Left kidney (tissue), 2 donors: ENCODE results near the gene DHRS2. TPM values are rescaled to one million over a fixed set of nuclear protein-coding genes. Genes with fewer than 3 reads are reported as not detected.

Experiments
- DNase-seq: peaks from one replicate; pipeline ENCODE4 v3.0.0-alpha.2; 2013
- polyA plus RNA-seq: library from polyadenylated mRNA; unstranded; fragments of 120-200 nt; gene quantifications from one replicate; pipeline ENCODE4 v1.2.1, GENCODE V29; 2013; ENCODE audit not compliant: insufficient read length

The DHRS2 gene
- polyA plus RNA-seq, 1 donor = 41.7 TPM

DNA sequence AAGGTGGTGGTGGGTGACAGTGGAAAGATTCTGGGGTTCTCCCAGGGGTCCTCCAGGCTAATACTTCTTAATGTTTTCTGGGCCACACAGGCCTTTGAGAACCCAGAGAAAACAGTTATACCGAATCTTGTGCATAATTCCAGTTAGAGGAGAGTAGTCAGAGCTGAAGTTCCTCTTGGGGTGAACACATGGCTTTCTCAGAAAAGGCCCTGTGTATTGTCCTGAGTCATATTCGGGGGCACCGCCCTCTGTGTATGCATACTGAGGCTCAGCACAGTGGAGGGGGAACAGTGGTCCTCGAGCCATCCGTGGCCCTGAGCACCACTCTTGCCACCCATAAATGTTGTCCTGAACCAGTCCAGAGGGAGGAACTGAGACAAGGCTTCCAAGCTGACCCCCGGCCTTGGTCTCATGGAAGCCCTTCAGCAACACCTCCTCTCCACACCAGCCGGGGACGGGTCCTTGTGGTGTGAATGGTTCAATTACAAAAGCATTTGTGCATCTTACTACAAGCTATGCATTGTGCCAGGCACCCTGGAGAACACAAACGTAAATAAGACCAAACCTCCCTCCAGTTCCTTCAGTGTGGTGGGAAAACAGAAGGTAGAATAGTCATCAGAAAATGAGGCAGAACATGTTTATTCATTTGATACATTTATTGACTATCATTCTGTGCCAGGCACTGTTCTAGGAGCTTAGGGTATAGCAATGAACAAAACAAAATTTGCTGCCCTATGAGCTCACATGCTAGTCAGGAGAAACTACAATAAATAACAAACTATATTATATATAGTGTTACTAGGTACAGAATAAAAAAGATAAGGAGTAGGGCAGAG is 9.9 kb downstream of the DHRS2 start:
- DNase-seq = no peak

DNA sequence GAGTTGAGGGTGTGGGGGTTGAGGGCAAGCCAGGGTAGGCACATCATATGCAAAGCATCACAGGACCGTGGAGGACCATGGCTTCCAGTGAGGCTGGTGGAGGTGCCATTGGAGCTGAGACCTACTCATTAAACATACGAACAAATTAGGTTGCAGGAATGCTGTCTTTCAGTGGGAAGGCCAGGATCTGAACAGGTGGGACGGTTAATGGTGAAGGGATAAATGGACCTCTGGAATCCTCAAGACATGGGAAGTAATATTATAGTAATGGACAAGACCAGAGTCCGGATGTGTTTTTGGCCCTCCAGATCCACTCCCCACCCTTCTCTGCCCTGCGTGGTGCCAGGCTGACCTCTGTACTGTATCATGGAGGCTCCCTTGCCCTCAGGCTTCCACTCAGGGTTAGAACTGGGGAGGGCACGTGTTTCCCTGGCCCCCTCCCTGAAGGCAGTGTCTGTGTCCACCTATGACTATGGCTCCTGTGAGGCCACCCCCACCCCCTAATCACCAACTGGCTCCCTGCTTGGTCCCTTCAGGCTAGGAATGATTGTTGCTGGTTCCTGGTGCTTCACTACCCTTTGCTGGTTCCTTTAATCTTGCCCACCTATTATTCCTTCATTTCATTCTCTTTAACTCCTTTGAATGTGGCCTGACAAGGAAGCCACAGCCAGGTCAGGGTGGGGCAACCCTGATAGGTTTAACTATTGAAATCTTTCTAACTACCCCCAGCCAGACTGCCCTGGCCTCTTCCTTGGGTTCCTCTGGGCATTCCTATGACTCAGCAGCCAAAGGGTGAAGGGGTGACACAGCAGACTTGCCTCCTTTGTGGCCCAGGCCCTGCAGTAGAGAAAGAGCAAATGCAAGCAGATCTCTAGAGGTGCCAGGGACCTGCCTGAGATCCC is 10.7 kb downstream of the DHRS2 start:
- DNase-seq = no peak

DNA sequence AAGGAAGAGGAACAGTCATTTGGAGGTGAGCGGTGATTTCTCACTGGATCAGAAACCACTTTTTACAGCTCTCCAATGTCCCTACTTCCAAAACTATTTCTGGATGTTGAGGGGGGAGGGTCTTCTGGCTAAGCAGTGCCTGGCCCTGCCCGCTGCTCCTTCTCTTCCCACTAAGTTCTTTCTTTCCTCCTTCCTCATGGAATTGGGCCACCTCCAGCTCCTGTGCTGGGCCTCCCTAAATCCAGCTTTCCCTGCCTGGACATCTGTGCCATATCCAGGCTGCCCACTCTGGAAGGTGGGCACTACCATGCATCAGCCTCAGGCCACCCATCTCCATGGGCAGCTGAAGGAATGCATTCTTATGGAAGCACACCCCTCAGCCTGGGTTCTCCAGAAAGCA is 11.5 kb downstream of the DHRS2 start:
- DNase-seq = no peak

DNA sequence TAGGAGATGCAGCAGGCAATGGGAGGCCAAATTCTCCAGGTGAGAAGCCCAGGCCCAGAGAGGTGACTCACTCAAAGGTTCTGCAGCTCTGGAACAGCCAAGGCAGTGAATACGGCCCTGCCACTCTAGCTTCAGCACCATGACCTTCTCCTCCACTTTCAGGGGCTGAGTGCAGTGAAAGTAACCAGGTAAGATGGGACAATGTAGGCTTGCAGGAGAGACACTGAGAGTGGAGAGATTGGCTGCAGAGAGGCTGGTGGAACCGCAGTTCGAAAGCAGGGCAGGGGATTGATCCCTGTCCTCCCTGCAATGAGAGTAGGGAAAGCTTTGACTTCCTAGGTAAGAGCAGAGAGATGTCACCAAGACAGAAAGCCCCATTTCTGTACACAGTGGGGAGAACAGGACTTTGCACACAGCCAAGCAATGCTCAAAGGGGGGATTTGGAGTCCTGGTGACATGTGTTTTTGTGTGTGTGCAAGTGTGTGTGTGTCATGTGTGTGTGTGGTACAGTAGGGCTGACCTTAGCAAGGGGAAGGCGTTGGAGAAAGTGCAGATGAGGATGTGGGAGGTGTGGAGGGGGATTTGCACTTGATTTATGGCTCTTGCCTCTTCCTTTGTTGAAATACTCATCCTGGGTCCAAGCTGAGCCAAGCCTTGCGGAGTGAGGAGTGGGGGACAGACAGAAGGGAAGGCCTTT is 12.7 kb downstream of the DHRS2 start:
- DNase-seq = no peak

DNA sequence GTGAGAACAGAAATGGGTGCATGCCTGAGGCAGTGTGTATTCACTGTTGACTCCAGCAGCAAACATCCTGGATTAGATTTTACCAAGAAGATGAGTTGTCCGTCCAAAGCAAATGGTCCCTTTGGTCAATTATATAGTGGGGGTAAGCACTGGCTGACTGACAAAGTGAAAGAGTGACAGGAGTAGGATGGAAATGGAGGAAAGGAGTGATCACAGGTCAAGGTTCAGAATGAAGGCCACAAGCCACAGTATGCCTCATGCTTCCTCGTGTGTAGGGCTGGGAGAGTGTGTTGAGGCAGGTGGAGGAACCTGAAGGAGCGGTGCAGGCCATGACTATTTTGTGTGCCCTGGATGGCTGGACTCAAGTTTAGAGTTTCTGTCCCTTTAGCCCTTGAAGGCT is 14.3 kb downstream of the DHRS2 start:
- no peak for DNase-seq

DNA sequence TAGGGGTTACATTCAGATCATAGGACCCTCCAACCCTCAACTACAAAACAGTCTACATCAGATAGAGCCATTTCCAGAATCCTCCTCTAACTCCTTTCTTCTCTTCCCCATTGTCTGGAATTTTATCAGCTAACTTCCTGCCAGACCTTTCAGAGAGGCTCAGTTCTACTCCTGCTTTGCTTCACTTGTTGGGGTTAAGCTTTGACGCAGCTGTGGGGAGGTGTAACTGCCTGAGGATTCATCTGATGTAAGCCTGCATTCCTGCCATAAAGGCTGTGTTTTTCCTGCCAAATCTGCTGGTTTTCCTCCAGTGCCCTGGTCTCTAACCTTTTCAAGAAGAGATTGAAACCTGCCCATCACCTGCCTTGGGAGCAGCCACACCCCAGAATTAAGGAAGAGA is 16.9 kb downstream of the DHRS2 start:
- DNase-seq = no peak

DNA sequence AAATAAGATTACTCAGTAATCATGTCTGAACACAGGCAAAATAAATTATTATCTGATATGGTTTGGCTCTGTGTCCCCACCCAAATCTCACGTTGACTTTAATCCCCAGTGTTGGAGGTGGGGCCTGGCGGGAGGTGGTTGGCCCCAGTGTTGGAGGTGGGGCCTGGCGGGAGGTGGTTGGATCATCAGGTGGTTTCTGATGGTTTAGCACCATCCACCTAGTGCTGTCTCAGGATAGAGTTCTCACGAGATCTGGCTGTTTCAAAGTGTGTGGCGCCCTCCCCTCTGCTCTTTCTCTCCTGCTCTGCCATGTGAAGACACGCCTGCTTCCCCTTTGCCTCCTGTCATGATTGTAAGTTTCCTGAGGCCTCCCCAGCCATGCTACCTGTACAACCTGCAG is 18.1 kb downstream of the DHRS2 start:
- DNase-seq = no peak

DNA sequence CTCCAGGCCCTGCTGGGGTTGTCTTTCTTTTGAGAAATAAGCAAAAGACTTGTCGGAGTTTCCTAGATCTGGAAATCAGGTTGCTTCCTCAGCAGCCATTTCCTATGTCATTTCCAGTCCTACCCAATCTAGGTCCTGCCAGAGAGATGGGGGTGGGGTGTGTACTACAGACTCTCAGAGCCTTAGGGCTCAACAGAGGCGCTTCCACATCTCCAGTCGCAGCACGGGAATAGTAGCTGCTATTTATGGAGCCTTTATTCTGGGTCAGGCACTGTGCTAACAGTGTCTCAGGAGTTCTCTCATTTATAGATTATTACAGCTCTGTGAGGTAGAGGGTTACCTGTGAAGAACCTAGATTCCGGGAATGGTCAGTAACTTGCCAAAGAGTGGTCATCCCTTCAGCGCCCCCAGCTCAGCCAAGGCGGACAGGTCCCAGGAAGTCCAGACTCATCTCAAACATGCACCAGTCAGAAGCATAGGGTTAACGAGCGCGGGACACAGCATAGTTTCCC is 21.9 kb downstream of the DHRS2 start:
- no peak for DNase-seq

DNA sequence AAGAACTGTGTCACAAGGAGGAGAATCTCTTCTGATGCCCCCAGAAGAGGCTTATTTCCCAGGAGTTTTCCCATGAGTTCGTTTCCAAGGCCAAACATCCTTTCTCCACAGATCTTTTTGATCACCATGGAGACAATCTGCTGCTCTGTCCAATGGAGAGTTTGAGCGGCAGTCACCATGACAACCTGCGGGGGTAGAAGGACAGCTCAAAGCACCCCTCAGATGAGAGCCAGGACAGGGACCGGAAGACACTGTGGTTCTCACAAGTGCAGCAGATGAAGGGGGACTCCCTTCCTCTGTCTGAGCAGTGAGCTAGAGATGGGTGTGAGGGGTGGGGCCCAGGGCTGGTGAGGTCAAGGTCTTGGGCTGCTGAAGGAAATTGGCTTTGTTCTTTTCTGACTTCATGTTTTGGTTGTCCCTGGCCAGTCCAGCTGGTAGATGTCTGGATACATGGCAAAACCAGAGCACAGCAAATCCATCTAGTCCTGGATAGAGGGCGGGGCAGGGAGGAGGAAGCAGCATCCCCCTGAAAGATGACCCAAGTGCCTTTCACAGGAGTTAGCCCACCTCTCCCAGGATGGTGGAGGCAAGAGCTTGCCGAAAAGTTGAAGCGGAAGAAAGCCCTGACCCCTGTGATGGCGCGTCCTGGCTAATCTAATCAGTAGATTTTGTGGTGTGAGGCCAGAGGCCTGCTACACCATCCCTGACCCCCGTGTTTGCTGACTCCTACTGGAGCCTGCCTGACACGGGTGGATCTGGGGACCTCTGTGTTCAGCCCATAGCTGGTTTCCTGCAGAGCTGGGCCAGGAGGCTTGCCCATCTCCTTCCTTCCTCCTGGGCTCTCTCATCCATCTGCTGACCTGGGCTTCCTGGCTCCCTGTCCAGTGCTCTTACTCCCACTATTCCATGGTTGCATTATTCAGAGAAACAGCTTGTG is 24.4 kb downstream of the DHRS2 start:
- DNase-seq = no peak

DNA sequence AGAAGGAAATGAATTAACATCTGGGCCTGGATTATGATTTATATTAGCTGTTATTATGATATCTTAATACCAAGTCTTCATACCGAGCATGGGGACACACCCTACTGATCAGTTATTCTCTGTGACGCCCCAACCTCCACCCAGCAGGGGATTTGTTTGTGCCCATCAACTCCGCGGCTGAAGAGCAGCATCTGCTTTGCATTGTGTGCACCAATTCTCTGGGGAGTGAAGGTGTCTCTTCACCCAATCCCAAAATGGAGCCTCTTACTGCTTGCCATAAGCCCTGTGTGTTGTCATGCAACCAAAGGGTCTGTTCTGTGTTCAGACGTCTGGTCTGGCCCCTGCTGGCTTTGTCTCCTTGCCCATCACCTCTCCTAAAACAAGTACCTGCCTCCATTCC is 25.4 kb downstream of the DHRS2 start:
- no peak for DNase-seq

DNA sequence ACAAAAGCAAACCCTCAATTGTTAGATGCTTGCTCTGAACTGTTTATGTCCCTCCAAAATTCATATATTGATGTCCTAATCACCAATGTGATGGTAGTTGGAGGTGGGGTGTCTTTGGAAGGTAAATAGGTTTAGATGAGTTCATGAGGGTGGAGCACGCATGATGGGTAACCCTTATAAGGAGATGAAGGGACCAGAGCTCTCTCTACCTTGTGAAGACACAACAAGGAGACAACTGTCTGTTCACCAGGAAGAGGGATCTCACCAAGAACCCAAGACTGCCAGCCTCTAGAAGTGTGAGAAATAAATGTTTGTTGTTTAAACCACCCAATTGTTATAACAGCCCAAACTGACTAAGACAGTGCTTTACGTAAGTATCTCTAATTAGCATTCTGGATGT is 27.0 kb downstream of the DHRS2 start:
- no peak for DNase-seq

DNA sequence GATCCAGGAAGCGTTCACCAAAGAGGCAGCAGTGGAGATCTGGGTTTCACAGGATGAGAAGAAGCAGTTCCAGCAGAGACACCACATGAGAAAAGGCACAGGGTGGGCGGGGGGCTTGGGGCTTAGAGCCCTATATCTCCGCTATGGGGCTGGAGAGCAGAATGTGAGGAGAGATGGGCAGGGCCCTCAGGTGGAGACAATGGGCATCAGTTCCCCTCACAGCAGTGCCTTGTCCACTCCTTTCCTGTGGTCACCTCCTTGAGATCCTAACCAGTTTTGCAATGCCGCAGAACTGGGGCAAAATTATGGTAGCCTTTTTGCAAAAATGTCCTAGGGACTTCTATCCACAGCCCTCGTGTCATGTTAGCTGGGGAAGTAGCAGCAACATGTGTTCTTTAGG is 27.5 kb downstream of the DHRS2 start:
- DNase-seq = no peak

DNA sequence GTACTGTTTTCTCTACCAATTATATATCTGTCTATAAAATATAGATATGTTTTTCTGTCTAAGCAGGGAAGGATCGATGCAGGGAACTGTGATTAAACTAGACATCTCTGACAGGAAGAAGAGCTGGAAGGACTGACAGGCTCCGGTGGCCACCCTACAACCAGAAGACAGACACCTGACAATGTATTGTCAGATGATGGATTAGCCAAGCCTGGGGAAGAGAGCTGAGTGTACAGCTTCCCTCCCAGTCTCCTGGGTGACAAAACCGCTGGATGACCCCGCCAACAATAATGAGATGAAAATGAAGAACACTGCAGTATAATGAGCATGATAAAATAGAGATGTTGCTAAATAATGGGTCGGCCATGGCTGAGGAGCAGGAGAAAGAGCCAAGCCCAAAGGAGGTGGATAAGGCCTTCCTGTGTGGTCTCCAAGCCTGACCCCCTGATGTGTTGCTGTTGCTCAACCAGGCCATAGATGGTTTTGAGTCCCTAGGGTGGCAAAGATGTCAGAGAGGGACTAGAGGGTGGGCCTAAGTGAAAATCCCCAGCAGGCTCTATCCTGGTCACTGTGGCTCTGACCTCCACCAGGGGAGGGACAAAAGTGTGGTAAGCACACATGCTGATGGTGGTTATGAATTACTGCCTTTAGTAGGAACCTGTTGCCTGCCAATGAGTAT is 28.2 kb downstream of the DHRS2 start:
- no peak for DNase-seq

DNA sequence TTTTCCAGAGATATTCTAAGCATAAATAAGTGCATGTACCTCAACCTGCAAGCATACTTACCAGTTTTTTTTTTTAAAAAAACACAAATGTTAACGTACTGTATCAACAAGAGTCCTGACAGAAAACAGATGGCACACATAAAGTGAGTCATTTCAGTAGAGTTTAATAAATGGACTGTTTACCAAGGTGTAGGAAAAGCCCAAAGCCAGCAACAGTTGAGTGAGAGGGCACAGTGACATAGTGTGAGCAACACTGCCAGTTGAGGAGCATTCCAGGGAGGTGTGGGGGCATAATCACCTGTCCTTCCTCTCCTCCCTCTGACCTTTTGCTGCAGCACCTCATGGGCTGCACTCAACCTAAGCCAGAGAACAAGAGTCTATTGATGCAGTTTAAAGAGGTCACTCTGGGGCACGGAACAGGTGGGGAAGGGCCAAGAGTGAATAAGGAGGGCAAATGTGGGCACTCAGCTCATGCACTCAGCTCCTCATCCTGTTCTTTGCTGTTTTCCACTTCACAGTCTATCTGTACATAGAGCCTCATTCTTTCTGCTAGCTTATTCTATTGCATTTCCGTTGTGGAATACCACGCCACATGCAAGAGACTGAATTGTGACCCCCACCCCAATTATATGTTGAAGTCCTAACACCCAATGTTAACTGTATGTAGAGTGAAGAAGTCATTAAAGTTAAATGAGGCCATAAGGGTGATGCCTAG is 29.3 kb downstream of the DHRS2 start:
- no peak for DNase-seq

DNA sequence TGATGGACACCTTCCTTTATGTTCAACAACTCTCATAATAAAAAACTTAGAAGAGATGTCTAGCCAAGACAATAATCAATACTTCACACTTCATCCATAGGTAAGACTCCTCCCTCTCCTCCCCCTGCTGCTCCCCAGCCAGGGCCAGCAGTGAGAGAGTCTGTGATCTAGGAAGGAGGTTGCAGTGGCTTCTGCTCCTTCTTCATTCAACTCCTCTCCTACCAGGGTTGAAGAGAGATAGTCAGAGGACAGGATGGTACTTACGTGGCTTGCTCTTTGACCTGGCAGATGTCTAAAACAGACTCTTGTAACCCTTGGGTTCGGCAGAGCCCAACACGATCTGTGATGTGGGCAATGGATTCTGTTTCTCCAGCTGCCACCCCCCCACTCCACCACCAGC is 31.0 kb downstream of the DHRS2 start:
- DNase-seq = no peak

DNA sequence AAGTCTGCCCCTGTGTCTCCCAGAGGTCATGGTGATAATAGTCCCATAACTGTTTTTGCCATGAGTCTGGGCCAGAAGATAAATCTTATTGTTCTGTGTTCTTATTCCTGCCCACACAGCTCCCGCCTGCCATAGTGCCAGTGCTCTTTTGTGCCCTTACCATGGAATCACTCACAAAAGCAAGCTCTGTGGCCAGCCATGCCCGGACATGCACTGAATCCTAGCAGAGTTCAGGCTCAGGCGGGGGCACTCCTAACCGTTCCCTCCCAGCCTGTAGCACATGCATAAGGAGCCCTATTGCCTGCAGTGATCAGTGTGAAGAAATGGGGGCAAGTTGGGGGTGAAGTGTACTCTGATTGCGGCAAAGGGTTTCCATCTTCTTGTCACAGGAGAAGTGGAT is 33.3 kb downstream of the DHRS2 start:
- no peak for DNase-seq

DNA sequence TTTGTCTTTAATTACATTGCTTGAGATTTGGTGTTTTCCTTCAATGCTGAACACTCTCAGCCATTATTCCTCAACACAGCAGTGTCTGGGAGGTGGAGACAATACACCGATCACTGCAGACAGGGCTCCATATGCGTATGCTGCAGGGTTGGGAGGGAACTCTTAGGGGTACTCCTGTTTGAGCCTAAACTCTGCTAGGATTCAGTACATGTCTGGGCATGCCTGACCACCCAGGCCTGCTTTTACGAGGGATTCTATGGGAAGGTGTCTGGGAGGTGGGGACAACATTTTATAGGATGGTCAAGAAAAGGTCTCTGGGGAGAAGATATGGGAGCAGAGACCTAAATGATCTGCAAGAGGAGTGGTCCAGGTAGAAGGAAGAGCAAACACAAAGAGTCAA is 34.3 kb downstream of the DHRS2 start:
- no peak for DNase-seq

DNA sequence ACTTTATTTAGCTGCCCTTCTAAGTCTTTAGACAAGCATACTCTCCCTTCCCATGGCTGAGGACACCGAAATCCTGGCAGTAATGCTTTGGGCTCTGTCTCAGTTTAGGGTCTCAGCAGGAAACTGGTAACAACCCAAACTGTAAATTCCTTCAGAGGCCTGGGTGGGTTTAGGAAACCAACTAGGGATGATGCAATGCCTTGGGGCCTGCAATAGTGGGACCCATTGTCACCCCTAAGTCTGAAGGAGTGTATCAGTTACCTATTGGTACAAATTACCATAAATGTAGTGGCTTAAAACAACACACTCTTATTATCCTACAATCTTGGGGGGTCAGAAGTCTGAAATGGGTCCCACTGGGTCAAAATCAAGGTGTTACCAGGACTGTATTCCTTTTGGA is 36.0 kb downstream of the DHRS2 start:
- no peak for DNase-seq

DNA sequence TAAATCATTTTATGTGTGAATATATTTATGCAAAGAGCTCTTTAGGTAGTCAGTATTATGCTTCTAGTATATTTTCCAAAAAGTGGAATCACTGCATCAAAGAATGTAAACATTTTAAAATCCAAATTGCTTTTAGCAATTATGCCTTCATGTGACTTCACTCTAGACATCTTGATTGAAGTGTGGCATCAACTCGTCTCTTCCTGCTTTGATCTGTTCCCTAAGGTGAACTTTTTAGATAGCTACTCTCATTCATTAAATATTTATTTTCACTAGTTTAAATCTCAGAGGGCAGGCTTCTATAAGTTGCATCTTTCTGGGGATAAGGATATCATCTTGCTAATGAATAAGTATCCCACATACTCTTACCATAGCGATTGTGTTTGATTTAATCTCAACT is 39.2 kb downstream of the DHRS2 start:
- DNase-seq = no peak

DNA sequence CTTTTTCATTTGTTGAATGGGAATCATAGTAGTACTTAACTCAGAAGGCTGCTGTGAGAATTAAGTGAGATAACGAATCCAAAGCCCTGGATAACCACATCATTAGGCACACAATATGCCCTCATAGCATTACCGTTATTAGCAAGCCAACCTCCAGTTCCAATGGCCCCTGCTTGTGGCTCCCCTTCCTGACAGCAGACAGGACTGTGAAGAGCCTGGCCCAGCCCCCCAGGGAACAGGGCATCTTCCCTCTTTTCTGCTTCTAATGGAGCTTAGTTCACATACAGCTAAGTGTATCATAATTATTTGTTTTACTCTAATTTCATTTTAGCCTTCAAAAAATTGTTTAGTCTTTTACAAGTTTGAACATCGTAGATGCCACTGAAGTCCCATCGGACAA is 39.7 kb downstream of the DHRS2 start:
- no peak for DNase-seq
